ENCODE measurements around the gene ATG7.

Gene ATG7

DNA sequence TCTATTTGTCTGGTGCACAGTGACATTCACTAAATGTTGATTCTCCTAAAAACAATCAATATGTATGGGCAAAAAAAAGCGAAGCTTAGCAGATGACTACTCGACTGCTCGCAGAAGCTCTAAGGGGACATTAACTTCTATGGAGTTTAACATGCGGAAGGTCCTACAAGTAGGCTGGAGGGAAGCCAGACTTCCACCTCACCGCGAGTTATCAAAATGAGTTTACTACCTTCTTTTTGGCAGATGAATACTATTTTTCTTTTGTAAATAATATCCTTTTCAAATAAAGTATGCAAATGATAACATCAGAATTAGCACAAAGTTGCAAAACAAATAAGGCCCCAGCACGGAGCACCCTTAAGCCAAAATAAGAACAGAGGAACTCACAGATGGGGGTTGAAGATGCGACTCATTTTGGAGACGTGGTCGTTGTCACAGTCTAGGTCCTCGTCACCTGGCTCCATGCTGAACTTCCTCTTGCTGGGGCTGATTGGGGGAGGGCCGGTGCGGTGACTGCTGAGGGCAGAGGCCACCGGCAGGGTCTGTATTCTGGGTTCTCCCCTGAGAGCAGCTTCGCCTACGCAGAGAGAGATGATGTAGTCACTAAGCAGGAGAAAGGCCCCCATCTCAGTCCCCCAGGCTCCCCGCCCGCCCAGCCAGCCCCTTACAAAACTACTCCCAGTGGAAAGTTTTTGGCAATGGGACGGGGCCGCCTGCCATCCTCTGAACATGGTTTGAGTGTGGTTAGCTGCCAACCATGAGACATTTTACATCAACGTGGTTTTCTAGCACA lies 329.4 kb downstream of the ATG7 start:
- no peak overlapping the region for H3K4me3 ChIP-seq (replicated peaks in 1 of 2; ENCODE audit: low read depth in 2 of 2, low read length in 2 of 2)
- peak; percentile 58 to 87 for DNase-seq (ENCODE audit: low read depth in 2 of 2)
- TF ChIP-seq, protein P1, sequence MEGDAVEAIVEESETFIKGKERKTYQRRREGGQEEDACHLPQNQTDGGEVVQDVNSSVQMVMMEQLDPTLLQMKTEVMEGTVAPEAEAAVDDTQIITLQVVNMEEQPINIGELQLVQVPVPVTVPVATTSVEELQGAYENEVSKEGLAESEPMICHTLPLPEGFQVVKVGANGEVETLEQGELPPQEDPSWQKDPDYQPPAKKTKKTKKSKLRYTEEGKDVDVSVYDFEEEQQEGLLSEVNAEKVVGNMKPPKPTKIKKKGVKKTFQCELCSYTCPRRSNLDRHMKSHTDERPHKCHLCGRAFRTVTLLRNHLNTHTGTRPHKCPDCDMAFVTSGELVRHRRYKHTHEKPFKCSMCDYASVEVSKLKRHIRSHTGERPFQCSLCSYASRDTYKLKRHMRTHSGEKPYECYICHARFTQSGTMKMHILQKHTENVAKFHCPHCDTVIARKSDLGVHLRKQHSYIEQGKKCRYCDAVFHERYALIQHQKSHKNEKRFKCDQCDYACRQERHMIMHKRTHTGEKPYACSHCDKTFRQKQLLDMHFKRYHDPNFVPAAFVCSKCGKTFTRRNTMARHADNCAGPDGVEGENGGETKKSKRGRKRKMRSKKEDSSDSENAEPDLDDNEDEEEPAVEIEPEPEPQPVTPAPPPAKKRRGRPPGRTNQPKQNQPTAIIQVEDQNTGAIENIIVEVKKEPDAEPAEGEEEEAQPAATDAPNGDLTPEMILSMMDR (IDR thresholded peaks at IDR 0.05; ENCODE audit: low read depth, low read length), result no peak

DNA sequence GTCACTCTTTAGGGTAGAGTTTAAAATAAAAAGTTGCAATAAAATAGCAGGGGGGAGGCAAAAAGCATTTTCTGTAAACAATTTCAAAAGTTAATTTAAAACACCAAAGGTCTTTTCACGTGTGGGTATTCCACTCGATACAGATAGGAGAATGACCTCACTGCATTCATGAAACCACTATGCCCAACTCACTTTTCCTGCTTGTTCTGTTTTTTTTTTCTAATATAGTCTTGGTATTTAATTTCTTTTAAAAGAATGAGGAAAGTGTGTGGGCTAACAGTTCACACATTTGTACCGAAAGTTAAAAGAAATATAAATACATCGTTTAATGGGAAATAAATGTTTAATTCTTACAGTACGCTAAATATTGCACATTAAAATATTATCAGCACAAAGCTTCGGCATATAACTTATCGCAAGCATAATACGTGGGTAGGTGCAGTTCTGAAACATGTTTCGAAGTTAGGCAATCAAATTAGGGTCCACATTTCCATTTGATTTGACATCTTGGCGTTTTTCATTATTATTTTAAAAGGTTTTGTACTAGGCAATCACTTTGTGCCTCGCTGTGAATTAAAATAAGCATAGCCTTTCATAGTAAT lies 330.1 kb downstream of the ATG7 start:
- DNase-seq (ENCODE audit: low read depth in 2 of 2), result no peak
- TF ChIP-seq, protein P1 (IDR thresholded peaks at IDR 0.05; ENCODE audit: low read depth, low read length), result no peak
- no peak overlapping the region for H3K4me3 ChIP-seq (replicated peaks in 1 of 2; ENCODE audit: low read depth in 2 of 2, low read length in 2 of 2)

DNA sequence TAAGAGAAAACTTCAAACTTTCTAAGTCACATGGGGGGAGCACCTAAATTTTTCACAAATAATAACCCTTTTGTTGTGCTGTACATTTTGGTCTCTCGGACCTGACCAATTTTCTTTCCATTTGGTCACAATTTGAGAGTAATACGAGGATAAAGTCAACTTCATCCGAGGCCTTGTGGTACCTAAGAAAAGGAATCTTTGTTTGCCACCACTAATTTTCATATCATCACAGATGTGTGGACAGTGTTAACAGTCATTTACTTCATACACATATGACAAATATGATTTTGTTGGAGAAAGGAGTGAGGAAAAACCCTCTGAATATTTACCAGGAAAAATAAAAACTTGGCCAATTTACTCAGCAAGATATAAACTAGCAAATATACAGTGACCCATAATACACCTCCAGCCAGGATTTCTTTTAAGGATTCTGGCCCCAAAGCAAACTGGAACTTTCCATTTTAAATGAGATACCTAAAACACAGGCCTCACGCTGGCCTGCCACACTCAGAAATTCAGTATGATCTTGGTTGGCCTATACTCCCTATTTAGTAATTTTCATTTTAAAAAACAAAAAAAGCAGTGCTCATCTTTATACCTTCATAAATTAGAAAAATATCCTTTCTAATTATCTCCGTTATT lies 330.8 kb downstream of the ATG7 start:
- no peak overlapping the region for H3K4me3 ChIP-seq (replicated peaks in 1 of 2; ENCODE audit: low read depth in 2 of 2, low read length in 2 of 2)
- TF ChIP-seq, protein P1 (IDR thresholded peaks at IDR 0.05; ENCODE audit: low read depth, low read length), result no peak
- no peak for DNase-seq (ENCODE audit: low read depth in 2 of 2)

DNA sequence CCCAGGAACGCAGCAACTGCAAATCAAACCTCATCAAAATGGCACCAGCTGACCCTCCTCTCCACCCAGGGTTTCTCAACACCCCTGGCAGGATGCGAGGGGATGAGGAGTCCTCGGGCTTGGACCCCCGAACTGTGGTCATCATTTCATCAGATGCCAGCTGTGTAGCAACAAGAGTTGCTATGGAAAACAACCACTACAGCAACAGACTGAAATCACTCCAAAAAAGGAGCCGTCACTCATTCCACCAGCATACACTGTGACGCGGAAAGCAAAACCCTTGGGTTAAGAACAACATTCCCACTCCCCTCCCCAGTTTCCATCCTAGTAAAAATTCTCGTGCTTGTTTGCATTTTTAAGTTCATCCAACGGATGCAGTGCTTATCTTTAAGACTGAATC lies 331.4 kb downstream of the ATG7 start:
- TF ChIP-seq, protein P1 (IDR thresholded peaks at IDR 0.05; ENCODE audit: low read depth, low read length), result no peak

DNA sequence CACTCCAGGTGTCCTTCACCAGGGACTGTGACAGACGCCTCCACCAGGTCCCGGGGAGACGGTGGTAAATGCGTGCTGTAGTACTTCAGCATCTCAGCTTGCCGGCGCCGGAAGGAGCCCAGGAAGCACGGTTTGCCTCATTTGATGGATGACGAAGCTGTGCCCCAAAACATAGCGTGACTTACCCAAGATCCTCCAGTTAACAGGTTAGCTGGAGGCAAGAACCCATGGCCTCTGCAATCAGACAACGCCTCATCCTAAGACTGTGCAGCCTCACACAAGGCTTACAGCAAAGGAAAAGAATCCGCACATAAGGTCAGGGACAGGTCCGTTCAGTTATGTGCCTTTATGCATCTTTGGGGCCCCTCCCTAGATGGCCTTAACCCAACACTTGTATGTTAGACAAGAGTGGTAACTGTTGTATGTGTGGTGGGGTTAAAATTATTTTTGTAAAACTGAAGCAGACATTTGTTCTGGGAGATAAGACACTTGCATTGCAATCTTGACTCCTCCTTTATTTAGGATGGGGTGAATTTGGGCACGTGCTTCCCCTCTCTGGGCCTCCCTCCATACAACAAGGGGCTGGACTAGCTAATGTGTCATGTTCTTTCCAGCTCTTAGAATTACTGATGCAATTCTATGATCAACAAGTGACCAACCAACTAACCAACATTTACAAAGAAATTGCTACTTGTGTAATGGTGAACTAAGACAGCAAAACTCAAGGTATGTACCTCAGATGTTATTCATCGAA lies 332.1 kb downstream of the ATG7 start:
- peak; percentile 83 to 92 for DNase-seq (ENCODE audit: low read depth in 2 of 2)
- TF ChIP-seq, protein P1 (IDR thresholded peaks at IDR 0.05; ENCODE audit: low read depth, low read length), result no peak
- no peak overlapping the region for H3K4me3 ChIP-seq (replicated peaks in 1 of 2; ENCODE audit: low read depth in 2 of 2, low read length in 2 of 2)

More for the DNA sequence above, 331.4 kb downstream of the ATG7 start:
- no peak overlapping the region for H3K4me3 ChIP-seq (replicated peaks in 1 of 2; ENCODE audit: low read depth in 2 of 2, low read length in 2 of 2)
- peak; percentile 87 to 95 for DNase-seq (ENCODE audit: low read depth in 2 of 2)

DNA sequence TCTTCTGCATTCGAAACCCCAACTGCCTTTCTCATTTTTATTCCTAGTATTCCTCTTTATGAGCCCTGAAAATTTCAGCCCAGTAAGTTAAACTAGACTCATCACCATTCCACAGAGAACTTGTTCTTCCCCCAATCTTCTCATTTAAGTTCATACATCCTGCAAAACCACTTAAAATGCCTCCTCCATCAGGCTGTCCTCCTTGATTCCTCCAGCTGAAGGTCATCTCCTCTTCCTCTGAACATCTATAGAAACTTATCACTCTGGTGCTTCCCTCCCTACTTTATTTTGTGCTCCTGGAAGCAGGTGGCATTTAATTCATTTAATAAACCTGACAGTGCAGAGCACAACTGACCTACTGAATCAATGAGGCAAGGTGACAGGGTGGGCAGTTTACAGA lies 333.2 kb downstream of the ATG7 start:
- H3K4me3 ChIP-seq (replicated peaks in 1 of 2; ENCODE audit: low read depth in 2 of 2, low read length in 2 of 2), result no peak overlapping the region
- TF ChIP-seq, protein P1 (IDR thresholded peaks at IDR 0.05; ENCODE audit: low read depth, low read length), result no peak
- DNase-seq (ENCODE audit: low read depth in 2 of 2), result no peak
